Measurements from ENCODE around the gene ZDHHC12. TPM values are rescaled to one million over a fixed set of nuclear protein-coding genes. Genes with fewer than 3 reads are reported as not detected.

Gene ZDHHC12
- total and polyA plus RNA-seq, 2 of the 13 experiments (the other 11 are each of a cell fraction or from before 2014, with no cell fraction given), result 25.4 to 28.0 TPM

DNA sequence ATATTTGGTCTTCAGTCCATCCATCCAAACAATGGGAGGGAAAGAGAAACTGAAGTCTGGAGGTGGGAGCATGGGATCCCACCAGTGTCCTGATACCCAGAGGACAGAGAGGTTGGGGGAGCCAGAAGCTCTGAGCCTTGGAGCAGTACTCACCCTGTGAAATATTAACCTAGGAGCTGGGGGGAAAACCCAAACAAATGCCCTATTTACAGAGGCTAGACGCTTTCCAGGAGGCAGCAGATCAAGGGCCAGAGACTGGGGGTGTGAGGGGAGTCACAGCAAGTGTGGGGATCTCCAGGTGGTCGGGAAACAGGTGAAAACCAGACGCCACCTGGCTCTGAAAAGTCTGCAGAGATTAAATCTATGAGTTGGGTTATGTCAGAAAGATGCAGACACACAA lies 41.6 kb upstream of the ZDHHC12 start (continued):
- no peak for TF ChIP-seq ZNF354B (CRISPR knock-in tag; IDR thresholded peaks at IDR 0.05)
- no peak for TF ChIP-seq TAF15 (IDR thresholded peaks at IDR 0.05; ENCODE audit: low read depth, low read length, poor library complexity, severe bottlenecking)
- 0 out of 2 replicates have a peak, but pooled peaks have one; percentile 46 for TF ChIP-seq HIVEP1 (CRISPR knock-in tag; IDR thresholded peaks at IDR 0.05)
- TF ChIP-seq FOXM1 (CRISPR knock-in tag; IDR thresholded peaks at IDR 0.05), result no peak
- no peak for TF ChIP-seq ZNF329 (CRISPR knock-in tag; IDR thresholded peaks at IDR 0.05; ENCODE audit: low read depth)
- TF ChIP-seq, protein P1, sequence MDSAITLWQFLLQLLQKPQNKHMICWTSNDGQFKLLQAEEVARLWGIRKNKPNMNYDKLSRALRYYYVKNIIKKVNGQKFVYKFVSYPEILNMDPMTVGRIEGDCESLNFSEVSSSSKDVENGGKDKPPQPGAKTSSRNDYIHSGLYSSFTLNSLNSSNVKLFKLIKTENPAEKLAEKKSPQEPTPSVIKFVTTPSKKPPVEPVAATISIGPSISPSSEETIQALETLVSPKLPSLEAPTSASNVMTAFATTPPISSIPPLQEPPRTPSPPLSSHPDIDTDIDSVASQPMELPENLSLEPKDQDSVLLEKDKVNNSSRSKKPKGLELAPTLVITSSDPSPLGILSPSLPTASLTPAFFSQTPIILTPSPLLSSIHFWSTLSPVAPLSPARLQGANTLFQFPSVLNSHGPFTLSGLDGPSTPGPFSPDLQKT (CRISPR knock-in tag; IDR thresholded peaks at IDR 0.05; ENCODE audit: borderline replicate concordance), result no peak
- TF ChIP-seq FOXC1 (CRISPR knock-in tag; IDR thresholded peaks at IDR 0.05; ENCODE audit: borderline replicate concordance), result no peak
- TF ChIP-seq RNF2 (conservative IDR thresholded peaks at IDR 0.05; ENCODE audit: low read depth), result no peak
- no peak for TF ChIP-seq ZNF556 (CRISPR knock-in tag; IDR thresholded peaks at IDR 0.05; ENCODE audit: borderline replicate concordance)
- TF ChIP-seq, protein P2, sequence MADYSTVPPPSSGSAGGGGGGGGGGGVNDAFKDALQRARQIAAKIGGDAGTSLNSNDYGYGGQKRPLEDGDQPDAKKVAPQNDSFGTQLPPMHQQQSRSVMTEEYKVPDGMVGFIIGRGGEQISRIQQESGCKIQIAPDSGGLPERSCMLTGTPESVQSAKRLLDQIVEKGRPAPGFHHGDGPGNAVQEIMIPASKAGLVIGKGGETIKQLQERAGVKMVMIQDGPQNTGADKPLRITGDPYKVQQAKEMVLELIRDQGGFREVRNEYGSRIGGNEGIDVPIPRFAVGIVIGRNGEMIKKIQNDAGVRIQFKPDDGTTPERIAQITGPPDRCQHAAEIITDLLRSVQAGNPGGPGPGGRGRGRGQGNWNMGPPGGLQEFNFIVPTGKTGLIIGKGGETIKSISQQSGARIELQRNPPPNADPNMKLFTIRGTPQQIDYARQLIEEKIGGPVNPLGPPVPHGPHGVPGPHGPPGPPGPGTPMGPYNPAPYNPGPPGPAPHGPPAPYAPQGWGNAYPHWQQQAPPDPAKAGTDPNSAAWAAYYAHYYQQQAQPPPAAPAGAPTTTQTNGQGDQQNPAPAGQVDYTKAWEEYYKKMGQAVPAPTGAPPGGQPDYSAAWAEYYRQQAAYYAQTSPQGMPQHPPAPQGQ (CRISPR knock-in tag; IDR thresholded peaks at IDR 0.05; ENCODE audit: borderline replicate concordance), result no peak
- TF ChIP-seq FOXK1 (CRISPR knock-in tag; IDR thresholded peaks at IDR 0.05; ENCODE audit: borderline replicate concordance, low read depth), result 0 out of 2 replicates have a peak, but pooled peaks have one; percentile 35
- TF ChIP-seq LCORL (IDR thresholded peaks at IDR 0.05), result no peak
- TF ChIP-seq LCORL (CRISPR knock-in tag; IDR thresholded peaks at IDR 0.05), result peak; percentile 40; the same call in 1 of the 2 replicates
- no peak for TF ChIP-seq ZSCAN29 (CRISPR knock-in tag; conservative IDR thresholded peaks at IDR 0.05)
- no peak for TF ChIP-seq DMAP1 (CRISPR knock-in tag; IDR thresholded peaks at IDR 0.05)
- TF ChIP-seq, protein P3, sequence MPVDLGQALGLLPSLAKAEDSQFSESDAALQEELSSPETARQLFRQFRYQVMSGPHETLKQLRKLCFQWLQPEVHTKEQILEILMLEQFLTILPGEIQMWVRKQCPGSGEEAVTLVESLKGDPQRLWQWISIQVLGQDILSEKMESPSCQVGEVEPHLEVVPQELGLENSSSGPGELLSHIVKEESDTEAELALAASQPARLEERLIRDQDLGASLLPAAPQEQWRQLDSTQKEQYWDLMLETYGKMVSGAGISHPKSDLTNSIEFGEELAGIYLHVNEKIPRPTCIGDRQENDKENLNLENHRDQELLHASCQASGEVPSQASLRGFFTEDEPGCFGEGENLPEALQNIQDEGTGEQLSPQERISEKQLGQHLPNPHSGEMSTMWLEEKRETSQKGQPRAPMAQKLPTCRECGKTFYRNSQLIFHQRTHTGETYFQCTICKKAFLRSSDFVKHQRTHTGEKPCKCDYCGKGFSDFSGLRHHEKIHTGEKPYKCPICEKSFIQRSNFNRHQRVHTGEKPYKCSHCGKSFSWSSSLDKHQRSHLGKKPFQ (CRISPR knock-in tag; IDR thresholded peaks at IDR 0.05; ENCODE audit: insufficient replicate concordance), result no peak
- TF ChIP-seq, protein P4, sequence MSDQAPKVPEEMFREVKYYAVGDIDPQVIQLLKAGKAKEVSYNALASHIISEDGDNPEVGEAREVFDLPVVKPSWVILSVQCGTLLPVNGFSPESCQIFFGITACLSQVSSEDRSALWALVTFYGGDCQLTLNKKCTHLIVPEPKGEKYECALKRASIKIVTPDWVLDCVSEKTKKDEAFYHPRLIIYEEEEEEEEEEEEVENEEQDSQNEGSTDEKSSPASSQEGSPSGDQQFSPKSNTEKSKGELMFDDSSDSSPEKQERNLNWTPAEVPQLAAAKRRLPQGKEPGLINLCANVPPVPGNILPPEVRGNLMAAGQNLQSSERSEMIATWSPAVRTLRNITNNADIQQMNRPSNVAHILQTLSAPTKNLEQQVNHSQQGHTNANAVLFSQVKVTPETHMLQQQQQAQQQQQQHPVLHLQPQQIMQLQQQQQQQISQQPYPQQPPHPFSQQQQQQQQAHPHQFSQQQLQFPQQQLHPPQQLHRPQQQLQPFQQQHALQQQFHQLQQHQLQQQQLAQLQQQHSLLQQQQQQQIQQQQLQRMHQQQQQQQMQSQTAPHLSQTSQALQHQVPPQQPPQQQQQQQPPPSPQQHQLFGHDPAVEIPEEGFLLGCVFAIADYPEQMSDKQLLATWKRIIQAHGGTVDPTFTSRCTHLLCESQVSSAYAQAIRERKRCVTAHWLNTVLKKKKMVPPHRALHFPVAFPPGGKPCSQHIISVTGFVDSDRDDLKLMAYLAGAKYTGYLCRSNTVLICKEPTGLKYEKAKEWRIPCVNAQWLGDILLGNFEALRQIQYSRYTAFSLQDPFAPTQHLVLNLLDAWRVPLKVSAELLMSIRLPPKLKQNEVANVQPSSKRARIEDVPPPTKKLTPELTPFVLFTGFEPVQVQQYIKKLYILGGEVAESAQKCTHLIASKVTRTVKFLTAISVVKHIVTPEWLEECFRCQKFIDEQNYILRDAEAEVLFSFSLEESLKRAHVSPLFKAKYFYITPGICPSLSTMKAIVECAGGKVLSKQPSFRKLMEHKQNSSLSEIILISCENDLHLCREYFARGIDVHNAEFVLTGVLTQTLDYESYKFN (CRISPR knock-in tag; conservative IDR thresholded peaks at IDR 0.05), result peak; percentile 64
- TF ChIP-seq, protein P5, sequence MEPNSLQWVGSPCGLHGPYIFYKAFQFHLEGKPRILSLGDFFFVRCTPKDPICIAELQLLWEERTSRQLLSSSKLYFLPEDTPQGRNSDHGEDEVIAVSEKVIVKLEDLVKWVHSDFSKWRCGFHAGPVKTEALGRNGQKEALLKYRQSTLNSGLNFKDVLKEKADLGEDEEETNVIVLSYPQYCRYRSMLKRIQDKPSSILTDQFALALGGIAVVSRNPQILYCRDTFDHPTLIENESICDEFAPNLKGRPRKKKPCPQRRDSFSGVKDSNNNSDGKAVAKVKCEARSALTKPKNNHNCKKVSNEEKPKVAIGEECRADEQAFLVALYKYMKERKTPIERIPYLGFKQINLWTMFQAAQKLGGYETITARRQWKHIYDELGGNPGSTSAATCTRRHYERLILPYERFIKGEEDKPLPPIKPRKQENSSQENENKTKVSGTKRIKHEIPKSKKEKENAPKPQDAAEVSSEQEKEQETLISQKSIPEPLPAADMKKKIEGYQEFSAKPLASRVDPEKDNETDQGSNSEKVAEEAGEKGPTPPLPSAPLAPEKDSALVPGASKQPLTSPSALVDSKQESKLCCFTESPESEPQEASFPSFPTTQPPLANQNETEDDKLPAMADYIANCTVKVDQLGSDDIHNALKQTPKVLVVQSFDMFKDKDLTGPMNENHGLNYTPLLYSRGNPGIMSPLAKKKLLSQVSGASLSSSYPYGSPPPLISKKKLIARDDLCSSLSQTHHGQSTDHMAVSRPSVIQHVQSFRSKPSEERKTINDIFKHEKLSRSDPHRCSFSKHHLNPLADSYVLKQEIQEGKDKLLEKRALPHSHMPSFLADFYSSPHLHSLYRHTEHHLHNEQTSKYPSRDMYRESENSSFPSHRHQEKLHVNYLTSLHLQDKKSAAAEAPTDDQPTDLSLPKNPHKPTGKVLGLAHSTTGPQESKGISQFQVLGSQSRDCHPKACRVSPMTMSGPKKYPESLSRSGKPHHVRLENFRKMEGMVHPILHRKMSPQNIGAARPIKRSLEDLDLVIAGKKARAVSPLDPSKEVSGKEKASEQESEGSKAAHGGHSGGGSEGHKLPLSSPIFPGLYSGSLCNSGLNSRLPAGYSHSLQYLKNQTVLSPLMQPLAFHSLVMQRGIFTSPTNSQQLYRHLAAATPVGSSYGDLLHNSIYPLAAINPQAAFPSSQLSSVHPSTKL (CRISPR knock-in tag; IDR thresholded peaks at IDR 0.05), result 0 out of 2 replicates have a peak, but pooled peaks have one; percentile 21

Data from HepG2 (cell line).